GM19238 (cell line): ENCODE measurements around the gene ROCK2.
"Not testable (repeated sequence)": the region's sequence is repeated elsewhere in the genome, so short reads cannot be mapped to it uniquely, and the experiment has no call there.

Experiments
- DNase-seq: peaks from one replicate; pipeline ENCODE4 v3.0.0; 2011; ENCODE audit warnings: low spot score; ENCODE audit not compliant: insufficient read length

Gene ROCK2

DNA sequence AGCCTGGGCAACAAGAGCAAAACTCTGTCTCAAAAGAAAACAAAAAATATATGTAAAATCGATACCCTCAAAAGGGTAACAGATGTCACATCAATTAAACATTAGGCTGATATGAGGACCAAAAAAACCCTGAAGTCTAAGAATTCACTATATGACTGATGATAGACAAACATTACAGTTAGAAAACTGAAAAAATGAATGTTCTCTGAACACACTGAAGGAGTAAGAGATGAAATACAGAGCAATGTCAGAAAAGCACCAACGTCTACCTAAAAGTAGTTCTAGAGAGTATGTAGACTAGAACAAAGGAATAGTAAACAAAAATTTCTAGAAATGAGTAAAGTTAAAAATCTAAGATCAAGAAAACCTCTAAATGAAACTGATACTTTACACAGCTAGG, 107.3 kb downstream of the ROCK2 start:
- DNase-seq, result no peak

- no peak for DNase-seq
Measured at GRCh38 chr2:11236335-11236734, 108.1 kb downstream of the ROCK2 start.

DNA sequence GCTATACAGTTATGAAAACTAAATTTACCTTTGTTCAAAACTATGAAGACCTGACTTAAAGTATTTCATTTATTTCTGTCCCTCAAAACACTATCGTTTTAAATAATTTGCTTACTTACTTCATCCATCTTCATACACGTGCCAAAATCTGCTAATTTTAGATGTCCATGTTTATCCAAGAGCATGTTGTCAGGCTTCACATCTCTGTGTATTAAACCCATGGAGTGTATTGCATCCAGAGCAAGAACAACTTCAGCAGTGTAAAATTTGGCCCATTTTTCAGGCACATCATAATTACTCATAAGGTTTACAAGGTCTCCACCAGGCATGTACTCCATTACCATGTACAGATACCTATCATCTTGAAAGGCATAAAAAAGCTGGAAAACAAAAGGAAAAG, 108.9 kb downstream of the ROCK2 start:
- no peak for DNase-seq

DNA sequence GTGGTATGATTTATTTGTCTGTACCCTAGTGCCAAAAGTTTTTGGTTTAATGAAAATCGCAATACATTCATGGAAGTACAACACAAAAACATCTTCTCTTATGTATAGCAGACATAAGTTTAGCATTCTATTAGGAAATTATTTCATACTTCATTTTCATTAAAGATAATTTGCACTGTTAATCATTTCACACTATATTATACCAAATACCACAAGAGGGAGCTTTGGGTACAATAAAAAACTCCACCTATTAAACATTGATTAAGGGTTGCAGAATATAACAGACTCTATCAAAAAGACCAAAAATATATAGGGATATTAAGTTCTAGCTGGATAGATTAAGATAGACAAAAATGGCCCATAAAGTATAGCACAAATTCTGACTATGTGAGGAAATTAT, 110.1 kb downstream of the ROCK2 start:
- no peak for DNase-seq

- DNase-seq, result not testable (repeated sequence)
Measured at GRCh38 chr2:11231193-11231592, 113.2 kb downstream of the ROCK2 start.

DNA sequence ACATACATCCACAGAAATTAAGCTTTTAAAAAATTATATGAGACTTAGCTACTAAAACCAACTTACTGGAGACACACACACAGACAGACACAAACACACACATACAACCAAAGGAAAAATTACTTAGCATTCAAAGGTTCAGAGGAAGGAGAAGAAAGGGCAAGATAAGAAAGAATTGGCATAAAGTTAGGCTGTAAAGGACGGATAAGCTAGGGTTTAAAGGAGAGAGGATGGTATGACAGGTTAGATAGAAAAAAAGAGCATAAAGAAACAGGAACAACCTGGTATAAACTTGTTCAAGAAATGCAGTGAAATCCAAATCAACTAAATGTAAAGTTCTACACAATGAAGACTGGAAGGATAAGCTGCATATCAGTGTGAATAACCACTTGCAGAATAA, 115.7 kb downstream of the ROCK2 start:
- DNase-seq, result no peak

DNA sequence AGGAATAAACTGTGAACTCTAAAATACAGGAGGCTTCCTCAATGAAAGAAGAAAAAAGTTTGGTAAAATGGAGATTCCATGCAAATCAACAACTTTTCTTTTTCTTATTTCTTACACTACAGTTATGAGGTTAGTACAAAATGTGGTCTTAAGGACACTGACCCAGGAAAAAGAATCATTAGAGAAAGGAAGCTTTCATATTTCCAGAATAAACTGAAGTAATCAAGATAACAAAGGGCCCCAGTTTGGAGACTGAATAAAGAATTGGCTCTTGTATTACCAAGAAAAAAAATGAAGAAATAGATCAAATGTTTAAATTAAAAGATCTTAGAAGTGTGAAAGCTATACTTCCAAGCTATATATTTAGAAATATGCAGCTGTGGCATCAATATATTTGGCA, 116.8 kb downstream of the ROCK2 start:
- DNase-seq, result no peak

DNA sequence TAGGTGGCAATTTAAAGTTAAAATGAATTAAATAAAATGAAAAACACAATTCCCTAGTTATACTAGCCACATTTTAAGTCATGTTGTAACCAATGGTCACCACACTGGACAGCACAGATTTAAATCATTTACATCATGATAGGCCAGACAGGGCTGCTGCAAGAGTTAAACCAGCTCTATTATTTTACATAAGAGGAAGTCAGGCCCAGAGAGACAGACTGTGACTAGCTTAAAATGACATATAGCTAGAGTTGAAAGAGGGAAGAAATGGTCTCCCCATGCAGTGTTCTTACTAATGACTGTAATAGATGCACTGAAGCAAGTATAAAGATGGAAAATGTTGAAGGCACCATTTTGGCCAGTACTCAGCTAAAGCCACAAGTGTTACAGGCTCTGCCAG, 119.5 kb downstream of the ROCK2 start:
- no peak for DNase-seq

GRCh38 chr2:11222845-11223244, 121.6 kb downstream of the ROCK2 start:
- no peak for DNase-seq

GRCh38 chr2:11220445-11220844, 124.0 kb downstream of the ROCK2 start:
- no peak for DNase-seq

DNA sequence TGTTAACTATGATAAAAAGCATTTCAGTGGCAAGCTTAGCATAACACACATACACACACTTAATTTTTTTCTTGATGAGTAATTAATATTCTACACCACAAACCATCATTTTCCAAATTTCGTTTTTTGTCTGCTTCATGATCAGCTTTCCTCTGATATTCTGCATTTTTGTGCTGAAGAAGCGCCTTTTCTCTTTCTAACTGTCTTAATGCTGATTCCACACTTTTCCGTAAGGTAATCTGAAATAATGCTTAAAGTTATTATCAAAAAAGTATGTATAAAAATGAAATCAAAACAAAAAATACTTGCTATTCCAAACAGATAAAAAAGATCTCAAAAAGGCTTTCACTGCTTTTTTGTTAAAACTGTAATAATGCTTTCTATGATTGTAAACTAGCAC, 129.0 kb downstream of the ROCK2 start:
- DNase-seq, result no peak

DNA sequence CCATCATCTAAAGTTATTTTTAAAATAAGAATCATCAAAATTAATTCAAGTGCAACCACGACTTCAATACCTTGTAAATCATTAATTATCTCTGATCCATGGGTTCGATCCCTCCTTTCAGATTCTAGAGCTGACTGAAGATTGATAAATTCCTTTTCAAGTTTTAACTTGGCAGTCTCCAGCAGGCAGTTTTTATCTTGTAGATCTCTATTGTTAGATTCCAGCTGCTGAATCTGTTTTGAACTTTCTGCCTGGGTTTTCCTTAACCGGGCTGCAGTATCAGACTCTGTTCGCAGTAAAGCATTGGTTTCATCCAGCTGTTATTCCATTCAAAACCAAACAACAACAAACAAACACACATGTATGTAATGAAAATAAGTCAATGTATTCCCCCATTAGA, 129.7 kb downstream of the ROCK2 start:
- no peak for DNase-seq

DNA sequence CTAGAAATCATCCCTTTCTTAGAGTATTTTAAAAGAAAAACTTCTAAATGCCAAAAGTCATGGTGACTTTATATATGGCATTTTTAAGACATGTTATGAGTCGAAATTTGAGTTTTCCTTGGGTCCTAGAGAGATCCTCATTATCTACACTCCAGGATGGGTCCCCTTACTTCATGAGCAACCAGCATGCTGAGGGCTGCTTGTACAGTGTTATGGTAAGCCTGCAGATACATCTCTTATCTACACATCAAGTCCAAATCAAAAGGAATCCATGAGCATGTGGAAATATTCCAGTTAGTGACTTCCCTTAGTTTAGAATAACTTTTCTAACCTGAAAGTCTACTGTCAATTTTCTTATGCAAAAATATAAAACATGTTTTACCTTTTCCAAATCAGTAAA, 130.5 kb downstream of the ROCK2 start:
- DNase-seq, result no peak

- DNase-seq, result no peak
Measured at GRCh38 chr2:11213090-11213638, 131.3 kb downstream of the ROCK2 start.

GRCh38 chr2:11212645-11213044, 131.8 kb downstream of the ROCK2 start:
- DNase-seq, result no peak

- no peak for DNase-seq
Measured at GRCh38 chr2:11208083-11208482, 136.4 kb downstream of the ROCK2 start.

DNA sequence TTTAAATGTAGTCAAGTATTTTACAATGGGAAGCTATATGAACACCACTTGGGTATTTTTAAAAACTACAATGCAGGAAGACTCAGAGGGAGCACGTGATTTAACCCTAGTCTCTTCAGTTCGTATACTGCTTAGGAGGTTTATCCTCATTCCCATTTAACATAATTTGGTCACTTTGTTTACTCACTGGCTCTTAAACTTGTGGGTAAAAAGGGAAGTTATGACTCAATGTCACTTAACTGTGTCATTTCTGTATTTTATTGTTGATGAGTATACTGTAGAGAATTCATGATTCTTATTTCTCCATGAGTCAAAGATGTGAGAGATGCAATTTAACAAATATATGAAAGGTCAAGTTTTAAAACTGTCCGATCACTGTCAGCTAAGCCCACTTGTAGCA, 141.0 kb downstream of the ROCK2 start:
- DNase-seq, result no peak

GRCh38 chr2:11201969-11202368, 142.5 kb downstream of the ROCK2 start:
- no peak for DNase-seq

GRCh38 chr2:11200651-11201050, 143.8 kb downstream of the ROCK2 start:
- no peak for DNase-seq

- no peak for DNase-seq
Measured at GRCh38 chr2:11196246-11196645, 148.2 kb downstream of the ROCK2 start.

- no peak for DNase-seq
Measured at GRCh38 chr2:11187731-11188130, 156.7 kb downstream of the ROCK2 start.

- DNase-seq, result no peak
Measured at GRCh38 chr2:11187083-11187619, 157.3 kb downstream of the ROCK2 start.

DNA sequence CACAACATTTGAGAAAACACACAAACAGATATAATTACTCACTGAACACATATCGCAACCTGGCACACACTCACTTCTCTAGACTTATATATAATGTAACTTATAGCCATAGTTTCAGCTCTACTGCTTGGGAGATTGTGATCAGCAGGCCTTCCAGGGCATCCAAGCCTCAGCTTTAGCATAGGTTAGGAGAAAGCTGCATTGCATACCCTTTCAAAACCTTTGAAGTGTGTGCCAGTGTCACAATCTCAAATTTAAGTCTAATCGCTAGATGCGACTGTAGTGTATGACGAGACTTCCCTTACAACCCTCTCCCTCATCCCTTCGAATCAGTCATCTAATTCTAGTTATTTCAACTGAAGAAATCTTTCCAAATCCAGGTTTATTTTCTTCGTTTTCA, 158.3 kb downstream of the ROCK2 start:
- DNase-seq, result no peak

DNA sequence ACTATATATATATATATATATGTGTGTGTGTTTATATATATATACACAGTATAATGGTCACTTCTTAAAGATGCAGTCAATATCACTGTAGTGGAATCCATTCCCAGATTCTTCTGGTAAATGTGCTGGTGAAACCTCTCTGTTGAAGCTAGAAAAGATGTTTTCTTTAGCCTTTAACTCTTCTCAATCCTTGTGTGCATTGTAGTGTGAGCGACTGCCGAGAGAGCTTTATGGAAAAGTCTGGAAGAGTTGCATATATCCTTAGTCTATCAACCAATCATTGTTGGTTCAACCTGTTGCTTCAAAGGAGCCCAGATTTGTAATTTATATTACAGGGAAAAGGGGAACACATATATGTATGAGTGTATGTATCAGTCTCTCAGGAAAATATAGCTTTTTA, 161.5 kb downstream of the ROCK2 start:
- DNase-seq, result no peak
